HL-60 (cell line): ENCODE data around the gene PCNX2.
"Not testable (repeated sequence)": the region's sequence is repeated elsewhere in the genome, so short reads cannot be mapped to it uniquely, and the experiment has no call there.

Experiments
- DNase-seq, 2 experiments: peaks; one replicate each; pipeline ENCODE4 v3.0.0-alpha.2; 2010 to 2020; ENCODE audit warnings: low read depth in 1 of 2, low spot score in 1 of 2
- H3K27ac ChIP-seq: fragments of 250-450 bp; sonication (Bioruptor Pico); replicated peaks from 2 replicates; pipeline ENCODE4 v1.5.1; 2020; ENCODE audit warnings: mild to moderate bottlenecking, moderate library complexity
- H3K27me3 ChIP-seq: fragments of 250-450 bp; sonication (Bioruptor Pico); 2 replicates; pipeline ENCODE4 v1.5.1; 2021; ENCODE audit warnings: mild to moderate bottlenecking, moderate library complexity; ENCODE audit not compliant: insufficient read depth, poor library complexity, severe bottlenecking
- H3K4me3 ChIP-seq: replicated peaks from 2 replicates; pipeline ENCODE4 v1.5.1; 2011; ENCODE audit warnings: mild to moderate bottlenecking, control low read depth, low read length; ENCODE audit not compliant: insufficient read depth
- GABPA ChIP-seq: IDR thresholded peaks from 2 replicates; pipeline ENCODE4 v1.6.1; 2012; ENCODE audit warnings: low read depth
- POLR2AphosphoS5 ChIP-seq: IDR thresholded peaks from 2 replicates; pipeline ENCODE4 v1.6.1; 2012; ENCODE audit warnings: low read depth
- SPI1 ChIP-seq: IDR thresholded peaks from 2 replicates; pipeline ENCODE4 v1.6.1; 2012; ENCODE audit warnings: low read depth, mild to moderate bottlenecking, borderline replicate concordance
- TF ChIP-seq, protein P1 (sequence below): IDR thresholded peaks from 2 replicates; pipeline ENCODE4 v1.6.1; 2012; ENCODE audit warnings: low read depth; ENCODE audit not compliant: insufficient replicate concordance
- TF ChIP-seq, protein P2 (sequence below): IDR thresholded peaks from one replicate; pipeline ENCODE4 v1.5.1; 2011; ENCODE audit warnings: low read length, control low read depth, inconsistent platforms; ENCODE audit not compliant: insufficient read depth

Gene PCNX2

DNA sequence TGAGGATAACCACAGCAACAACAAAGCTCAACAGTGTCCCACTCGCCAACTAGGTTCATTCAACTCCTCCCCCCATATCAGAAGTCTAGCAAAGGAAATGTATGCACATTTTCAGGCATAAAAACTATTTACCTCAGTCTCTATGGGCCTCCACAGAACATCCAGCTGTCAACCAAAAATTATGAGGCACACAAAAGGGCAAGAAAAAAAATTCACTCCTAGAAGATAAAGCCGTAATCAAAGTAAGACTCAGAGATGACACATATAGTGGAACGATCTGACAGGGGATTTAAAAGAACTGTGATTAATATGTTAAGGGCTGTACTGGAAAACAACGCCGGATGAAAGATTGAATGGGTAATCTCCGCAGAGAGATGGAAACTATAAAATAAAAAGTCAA is 186.4 kb downstream of the PCNX2 start:
- TF ChIP-seq GABPA, result no peak
- TF ChIP-seq, protein P1, sequence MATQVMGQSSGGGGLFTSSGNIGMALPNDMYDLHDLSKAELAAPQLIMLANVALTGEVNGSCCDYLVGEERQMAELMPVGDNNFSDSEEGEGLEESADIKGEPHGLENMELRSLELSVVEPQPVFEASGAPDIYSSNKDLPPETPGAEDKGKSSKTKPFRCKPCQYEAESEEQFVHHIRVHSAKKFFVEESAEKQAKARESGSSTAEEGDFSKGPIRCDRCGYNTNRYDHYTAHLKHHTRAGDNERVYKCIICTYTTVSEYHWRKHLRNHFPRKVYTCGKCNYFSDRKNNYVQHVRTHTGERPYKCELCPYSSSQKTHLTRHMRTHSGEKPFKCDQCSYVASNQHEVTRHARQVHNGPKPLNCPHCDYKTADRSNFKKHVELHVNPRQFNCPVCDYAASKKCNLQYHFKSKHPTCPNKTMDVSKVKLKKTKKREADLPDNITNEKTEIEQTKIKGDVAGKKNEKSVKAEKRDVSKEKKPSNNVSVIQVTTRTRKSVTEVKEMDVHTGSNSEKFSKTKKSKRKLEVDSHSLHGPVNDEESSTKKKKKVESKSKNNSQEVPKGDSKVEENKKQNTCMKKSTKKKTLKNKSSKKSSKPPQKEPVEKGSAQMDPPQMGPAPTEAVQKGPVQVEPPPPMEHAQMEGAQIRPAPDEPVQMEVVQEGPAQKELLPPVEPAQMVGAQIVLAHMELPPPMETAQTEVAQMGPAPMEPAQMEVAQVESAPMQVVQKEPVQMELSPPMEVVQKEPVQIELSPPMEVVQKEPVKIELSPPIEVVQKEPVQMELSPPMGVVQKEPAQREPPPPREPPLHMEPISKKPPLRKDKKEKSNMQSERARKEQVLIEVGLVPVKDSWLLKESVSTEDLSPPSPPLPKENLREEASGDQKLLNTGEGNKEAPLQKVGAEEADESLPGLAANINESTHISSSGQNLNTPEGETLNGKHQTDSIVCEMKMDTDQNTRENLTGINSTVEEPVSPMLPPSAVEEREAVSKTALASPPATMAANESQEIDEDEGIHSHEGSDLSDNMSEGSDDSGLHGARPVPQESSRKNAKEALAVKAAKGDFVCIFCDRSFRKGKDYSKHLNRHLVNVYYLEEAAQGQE, result no peak
- TF ChIP-seq, protein P2, sequence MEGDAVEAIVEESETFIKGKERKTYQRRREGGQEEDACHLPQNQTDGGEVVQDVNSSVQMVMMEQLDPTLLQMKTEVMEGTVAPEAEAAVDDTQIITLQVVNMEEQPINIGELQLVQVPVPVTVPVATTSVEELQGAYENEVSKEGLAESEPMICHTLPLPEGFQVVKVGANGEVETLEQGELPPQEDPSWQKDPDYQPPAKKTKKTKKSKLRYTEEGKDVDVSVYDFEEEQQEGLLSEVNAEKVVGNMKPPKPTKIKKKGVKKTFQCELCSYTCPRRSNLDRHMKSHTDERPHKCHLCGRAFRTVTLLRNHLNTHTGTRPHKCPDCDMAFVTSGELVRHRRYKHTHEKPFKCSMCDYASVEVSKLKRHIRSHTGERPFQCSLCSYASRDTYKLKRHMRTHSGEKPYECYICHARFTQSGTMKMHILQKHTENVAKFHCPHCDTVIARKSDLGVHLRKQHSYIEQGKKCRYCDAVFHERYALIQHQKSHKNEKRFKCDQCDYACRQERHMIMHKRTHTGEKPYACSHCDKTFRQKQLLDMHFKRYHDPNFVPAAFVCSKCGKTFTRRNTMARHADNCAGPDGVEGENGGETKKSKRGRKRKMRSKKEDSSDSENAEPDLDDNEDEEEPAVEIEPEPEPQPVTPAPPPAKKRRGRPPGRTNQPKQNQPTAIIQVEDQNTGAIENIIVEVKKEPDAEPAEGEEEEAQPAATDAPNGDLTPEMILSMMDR, result no peak
- TF ChIP-seq POLR2AphosphoS5, result no peak
- TF ChIP-seq SPI1, result no peak
- no peak overlapping the region for H3K4me3 ChIP-seq
- DNase-seq, result no peak

DNA sequence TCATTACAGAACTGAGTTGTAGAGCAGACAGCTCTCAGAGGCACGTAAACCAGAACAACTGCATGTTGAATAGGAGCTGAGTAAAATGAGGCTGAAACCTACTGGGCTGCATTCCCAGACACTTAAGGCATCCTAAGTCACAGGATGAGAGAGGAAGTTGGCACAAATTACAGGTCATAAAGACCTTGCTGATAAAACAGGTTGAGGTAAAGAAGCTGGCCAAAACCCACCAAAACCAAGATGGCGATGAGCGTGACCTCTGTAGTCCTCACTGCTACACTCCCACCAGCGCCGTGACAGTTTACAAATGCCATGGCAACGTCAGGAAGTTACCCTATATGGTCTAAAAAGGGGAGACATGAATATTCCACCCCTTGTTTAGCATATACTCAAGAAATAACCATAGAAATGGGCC is 187.8 kb downstream of the PCNX2 start:
- not testable (repeated sequence) for H3K4me3 ChIP-seq, H3K27me3 ChIP-seq, H3K27ac ChIP-seq, DNase-seq

More for the DNA sequence above, 186.4 kb downstream of the PCNX2 start:
- Histone ChIP-seq H3K27me3 (no peaks in the 10 kb centered on the region), H3K27ac (no peak overlapping the region)

DNA sequence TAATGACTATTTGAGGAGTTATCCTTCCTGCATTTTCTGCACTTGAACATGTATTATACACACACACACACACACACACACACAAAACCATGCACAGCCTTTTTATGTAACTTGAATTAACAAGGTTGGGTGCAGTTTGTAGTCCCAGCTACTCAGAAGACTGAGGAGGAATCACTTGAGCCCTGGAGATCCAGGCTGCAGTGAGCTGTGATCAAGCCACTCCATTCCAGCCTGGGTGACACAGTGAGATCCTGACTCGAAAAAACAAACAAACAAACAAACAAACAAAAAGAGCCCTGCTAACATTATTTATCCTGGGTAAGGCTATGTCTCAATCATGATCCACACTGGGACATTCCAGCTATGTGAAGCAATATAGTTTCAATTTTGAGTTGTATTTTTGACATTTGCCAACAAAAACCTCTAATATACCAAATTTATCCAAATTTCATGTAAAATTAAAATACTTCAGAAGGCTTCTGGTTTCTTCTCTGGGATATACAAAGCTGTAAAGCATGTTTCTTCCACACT is 188.3 kb downstream of the PCNX2 start:
- H3K27ac ChIP-seq, result no peak overlapping the region
- no peak for DNase-seq
- H3K27me3 ChIP-seq, result no peaks in the 10 kb centered on the region
- no peak for TF ChIP-seq POLR2AphosphoS5
- TF ChIP-seq, protein P1, result no peak
- no peak overlapping the region for H3K4me3 ChIP-seq

DNA sequence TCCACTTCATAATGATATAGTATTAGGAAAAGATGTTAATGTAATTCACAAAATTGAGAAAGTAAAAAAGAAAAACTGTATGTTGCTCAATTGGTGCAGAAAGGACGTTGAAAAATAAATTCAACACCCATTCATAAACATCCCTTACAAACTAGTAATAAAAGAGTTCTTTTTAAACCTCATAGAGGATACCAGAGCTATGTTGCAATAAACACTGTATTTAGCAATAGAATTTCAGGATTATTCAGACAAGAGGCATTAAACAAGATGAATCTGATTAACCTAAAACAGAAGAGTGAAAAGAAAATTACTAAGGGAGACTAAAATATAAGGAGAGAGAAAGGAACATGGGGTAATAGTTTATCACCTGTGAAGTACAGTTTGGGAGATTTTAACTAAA is 190.3 kb downstream of the PCNX2 start:
- peak in 1 of 2 experiments; percentile 36 for DNase-seq

More for the DNA sequence above, 190.3 kb downstream of the PCNX2 start:
- H3K27me3 ChIP-seq, result no peaks in the 10 kb centered on the region
- no peak for TF ChIP-seq SPI1
- TF ChIP-seq, protein P1, result no peak
- TF ChIP-seq GABPA, result no peak
- TF ChIP-seq, protein P2, result no peak
- no peak for TF ChIP-seq POLR2AphosphoS5
- no peak overlapping the region for H3K4me3 ChIP-seq
- no peak overlapping the region for H3K27ac ChIP-seq
